GM12801 (cell line): ENCODE measurements around the gene KIF13A.

Experiments used
- CTCF ChIP-seq: IDR thresholded peaks from one replicate; pipeline ENCODE4 v1.5.1; 2011; ENCODE audit warnings: control low read depth; ENCODE audit not compliant: insufficient read length; ENCODE audit errors: extremely low read depth

The KIF13A gene

GRCh38 chr6:17983730-17984129 lies 3.7 kb downstream of the KIF13A start:
- TF ChIP-seq CTCF = no peak

- no peak for TF ChIP-seq CTCF
Observed at GRCh38 chr6:17980329-17980728, 7.1 kb downstream of the KIF13A start.

DNA sequence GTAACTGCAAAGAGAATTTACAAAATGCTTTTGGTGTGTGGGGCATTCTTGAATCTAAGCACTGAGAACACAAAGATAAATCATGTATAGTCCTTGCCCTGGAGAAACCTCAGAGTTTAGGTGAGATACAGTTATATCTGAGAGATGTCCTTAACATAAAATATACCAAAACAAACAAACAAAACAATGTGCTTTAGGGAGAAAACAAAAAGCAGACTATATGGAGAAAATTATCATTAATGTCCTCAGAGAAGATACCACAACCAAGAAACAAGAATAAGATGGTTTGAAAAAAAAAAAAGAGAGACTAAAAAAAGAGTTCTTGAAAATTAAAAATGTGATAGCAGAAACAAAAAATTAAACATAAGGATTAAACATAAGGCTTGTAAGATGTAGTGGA lies 8.0 kb downstream of the KIF13A start:
- TF ChIP-seq CTCF = no peak

- TF ChIP-seq CTCF = no peak
Observed at GRCh38 chr6:17974570-17975368, 12.7 kb downstream of the KIF13A start.

DNA sequence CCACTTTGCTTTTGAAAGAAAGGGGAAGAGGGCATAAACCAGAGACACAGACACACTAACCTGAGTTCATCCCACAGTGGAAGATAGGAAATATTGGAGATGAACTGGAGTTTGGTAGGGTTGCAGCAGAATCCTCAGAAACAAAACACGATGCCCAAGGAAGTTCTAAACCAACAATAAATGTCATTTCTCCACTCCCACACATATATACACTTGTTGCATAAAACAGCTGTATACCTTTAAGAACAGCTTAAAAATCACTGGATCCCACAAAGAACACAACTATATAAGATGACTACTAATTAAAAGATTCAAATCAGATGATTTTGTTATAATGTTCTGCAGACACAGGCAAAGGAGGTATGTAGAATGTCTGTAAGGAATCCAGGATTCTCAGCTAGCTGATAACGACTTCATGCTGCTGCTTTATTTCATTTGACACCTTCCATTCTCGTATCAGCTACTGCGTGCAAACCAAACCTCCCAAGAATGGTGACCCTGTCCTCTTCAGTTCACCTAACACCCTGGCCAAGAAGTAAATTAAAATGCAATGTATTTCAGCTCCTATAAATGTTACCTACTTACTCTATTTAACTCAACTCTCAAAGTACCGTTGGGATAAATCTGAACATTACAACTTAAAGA lies 14.3 kb downstream of the KIF13A start:
- TF ChIP-seq CTCF = no peak

GRCh38 chr6:17972074-17972952 lies 15.1 kb downstream of the KIF13A start:
- TF ChIP-seq CTCF = no peak
